Endothelial cell of umbilical vein (primary cell): ENCODE results near the gene PRPS1L1. TPM values are rescaled to one million over a fixed set of nuclear protein-coding genes. Genes with fewer than 3 reads are reported as not detected.

Experiments used
- BruUV-seq: library from RNA; stranded (reverse); fragments of 400-500 nt; replicated peaks from 2 replicates; lab custom pipeline; 2021; lab: Mats Ljungman, UMichigan
- CTCF ChIA-PET: fragments of 300-600, 350-600 bp; sonication (Branson Sonifier 250); formaldehyde crosslinking; loops from one replicate; lab custom pipeline; 2021; ENCODE audit warnings: antibody characterized with exemption, inconsistent platforms; lab: Charles Lee
- POLR2A ChIA-PET: fragments of 300-600, 350-600 bp; sonication (Branson Sonifier 250); formaldehyde crosslinking; loops from one replicate; lab custom pipeline; 2021; ENCODE audit warnings: antibody characterized with exemption, inconsistent platforms; lab: Charles Lee
- DNase-seq: peaks from one replicate; pipeline ENCODE4 v3.0.0-alpha.2; 2011; ENCODE audit warnings: low read depth, low spot score
- FAIRE-seq: peaks from 2 replicates; lab custom pipeline; 2011; peaks lifted over from hg19 to GRCh38; lab: Jason Lieb, UNC
- H2AFZ ChIP-seq: 2 replicates; pipeline ENCODE4 v1.6.0; 2012; ENCODE audit warnings: low read depth, low read length, control low read depth, inconsistent platforms
- H3K27ac ChIP-seq: 2 replicates; pipeline ENCODE4 v1.5.1; 2011; ENCODE audit warnings: low read depth, mild to moderate bottlenecking, control low read depth, low read length, moderate library complexity; ENCODE audit not compliant: insufficient read depth
- H3K27me3 ChIP-seq, 2 experiments: 2 replicates each; pipeline versions ENCODE4 v1.6.0 to v1.6.1; 2011; ENCODE audit warnings: low read length in 2 of 2, mixed read lengths in 1 of 2; ENCODE audit not compliant: control insufficient read depth in 2 of 2, insufficient read depth in 2 of 2
- H3K36me3 ChIP-seq, 2 experiments: 2 replicates in 1 of 2; 3 replicates in 1 of 2; pipeline ENCODE4 v1.5.1; 2011; ENCODE audit warnings: low read length in 2 of 2, mild to moderate bottlenecking in 1 of 2, moderate library complexity in 1 of 2; ENCODE audit not compliant: control insufficient read depth in 2 of 2, insufficient read depth in 2 of 2; ENCODE audit errors: extremely low read depth in 1 of 2
- H3K4me1 ChIP-seq: 3 replicates; pipeline ENCODE4 v1.5.1; 2011; ENCODE audit warnings: mild to moderate bottlenecking, low read length; ENCODE audit not compliant: control insufficient read depth, insufficient read depth; ENCODE audit errors: extremely low read depth
- H3K4me2 ChIP-seq: 2 replicates; pipeline ENCODE4 v1.6.1; 2011; ENCODE audit warnings: low read length, control low read depth, mixed read lengths; ENCODE audit not compliant: insufficient read depth
- H3K4me3 ChIP-seq, 3 experiments: fragments of 200-600 bp in 1 of 3; sonication (generic), shearing (Covaris generic) in 1 of 3; replicated peaks in 1 of 3; 2 replicates each; pipeline ENCODE4 v1.5.1; 2011 to 2016; ENCODE audit warnings: control low read depth in 3 of 3, low read length in 3 of 3, mild to moderate bottlenecking in 2 of 3, inconsistent platforms in 1 of 3, low read depth in 1 of 3, moderate library complexity in 1 of 3; ENCODE audit not compliant: insufficient read depth in 1 of 3
- H3K79me2 ChIP-seq: 2 replicates; pipeline ENCODE4 v1.6.0; 2012; ENCODE audit warnings: low read length, inconsistent platforms; ENCODE audit not compliant: control insufficient read depth, insufficient read depth
- H3K9ac ChIP-seq: replicated peaks from 2 replicates; pipeline ENCODE3; 2011; ENCODE audit warnings: low read length, control low read depth; ENCODE audit not compliant: insufficient read depth; ENCODE audit errors: extremely low read depth
- H3K9me1 ChIP-seq: replicated peaks from 3 replicates; pipeline ENCODE4 v1.6.0; 2011; ENCODE audit warnings: mild to moderate bottlenecking, low read length; ENCODE audit not compliant: control insufficient read depth, insufficient read depth; ENCODE audit errors: extremely low read depth
- H3K9me3 ChIP-seq: replicated peaks from 2 replicates; pipeline ENCODE4 v1.5.1; 2012; ENCODE audit warnings: low read length, inconsistent platforms; ENCODE audit not compliant: control insufficient read depth, insufficient read depth
- H4K20me1 ChIP-seq: replicated peaks from 2 replicates; pipeline ENCODE3; 2011; ENCODE audit warnings: mild to moderate bottlenecking, low read length; ENCODE audit not compliant: control insufficient read depth, insufficient read depth; ENCODE audit errors: extremely low read depth
- EZH2 ChIP-seq: IDR thresholded peaks from 2 replicates; pipeline ENCODE4 v1.6.1; 2012; ENCODE audit warnings: borderline replicate concordance, low read depth, mild to moderate bottlenecking, moderate library complexity, low read length, inconsistent platforms; ENCODE audit not compliant: severe bottlenecking
- FOS ChIP-seq: IDR thresholded peaks from 2 replicates; pipeline ENCODE4 v1.6.1; 2011; ENCODE audit warnings: mild to moderate bottlenecking, low read length, moderate library complexity, borderline replicate concordance; ENCODE audit not compliant: insufficient read depth
- GATA2 ChIP-seq: IDR thresholded peaks from 2 replicates; pipeline ENCODE4 v1.7.0; 2011; ENCODE audit warnings: low read depth, mild to moderate bottlenecking, moderate library complexity, mixed read lengths, low read length; ENCODE audit not compliant: insufficient read length, insufficient read depth
- MAX ChIP-seq: IDR thresholded peaks from 2 replicates; pipeline ENCODE4 v1.6.1; 2011; ENCODE audit not compliant: insufficient read depth, insufficient read length
- MYC ChIP-seq: IDR thresholded peaks from one replicate; pipeline ENCODE4 v1.6.1; 2011; ENCODE audit warnings: mild to moderate bottlenecking, low read depth, low read length
- dilution Hi-C: fragments of 300-500 bp; cut with MboI; formaldehyde crosslinking; loops from one replicate; pipeline ENCODE4 v1.15.0; 2019; ENCODE audit warnings: low sequenced_read_pairs; ENCODE audit not compliant: extremely low pct_ligation_motif_present
- intact Hi-C: fragments of 100-400 bp; cut with micrococcal nuclease; formaldehyde crosslinking; loops from one replicate; pipeline ENCODE4 v1.10.0; 2022
- polyA plus RNA-seq, 4 experiments: library from polyadenylated mRNA; depleted of rRNA in 3 of 4; stranded (reverse) in 3 of 4; unstranded in 1 of 4; fragments of >200 nt; gene quantifications; 2 replicates each; pipeline versions ENCODE4 v1.2.1 to v1.2.3, GENCODE V29; 2011 to 2012; ENCODE audit warnings: missing spikeins in 1 of 4
- total RNA-seq: library from RNA; stranded (reverse); gene quantifications from 2 replicates; pipeline ENCODE4 v1.2.3, GENCODE V29; 2021

The PRPS1L1 gene
- total and polyA plus RNA-seq, 2 donors (not counting 3 experiments of a cell fraction or from before 2014, with no cell fraction given) = not detected

DNA sequence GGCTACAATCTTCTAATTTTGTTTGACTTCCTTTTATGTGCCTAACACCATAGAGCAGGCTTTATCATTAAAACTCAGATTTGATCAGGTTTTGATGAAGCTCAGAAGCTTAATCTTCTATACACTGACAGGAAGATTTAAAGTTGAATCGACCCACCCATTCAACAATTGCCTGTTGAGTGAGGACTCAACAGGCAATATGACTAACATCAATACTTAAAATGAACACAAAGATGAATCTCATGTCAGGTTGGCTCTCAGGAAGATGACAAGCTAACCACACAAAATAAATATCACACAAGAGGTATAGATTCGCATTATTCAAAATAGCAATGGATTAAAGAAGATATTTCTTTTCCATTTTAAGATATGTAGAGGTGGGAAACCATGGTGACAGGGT lies 50.7 kb downstream of the PRPS1L1 start:
- H3K36me3 ChIP-seq = no peaks in the 10 kb centered on the region
- H3K27ac ChIP-seq = no peak overlapping the region
- DNase-seq = no peak
- H4K20me1 ChIP-seq = no peaks in the 10 kb centered on the region
- H3K4me1 ChIP-seq = no peaks in the 10 kb centered on the region
- H3K9me1 ChIP-seq = no peaks in the 10 kb centered on the region
- H3K4me3 ChIP-seq = no peak overlapping the region
- dilution Hi-C loops (no loop called here), intact Hi-C loops (no loop called here)
- no peak for FAIRE-seq
- POLR2A ChIA-PET = no interaction called here
- H3K9me3 ChIP-seq = no peaks in the 10 kb centered on the region
- no peak overlapping the region for H3K9ac ChIP-seq
- no peaks in the 10 kb centered on the region for H3K79me2 ChIP-seq
- TF ChIP-seq GATA2 (no peak), EZH2 (no peak), MYC (no peak), FOS (no peak), MAX (no peak)
- no peak overlapping the region for H2AFZ ChIP-seq
- no peak overlapping the region for H3K4me2 ChIP-seq
- H3K27me3 ChIP-seq = no peaks in the 10 kb centered on the region
- no TSS peak for BruUV-seq
- CTCF ChIA-PET = interaction anchor here (1.9 kb wide), 1 partner anchor 9 kb away, joined by 5 read pairs; no protein-coding TSS in a partner anchor

Other genes starting within 250 kb of the PRPS1L1 start
- gene SNX13, start 87.4 kb downstream of the PRPS1L1 start, total RNA-seq = 28.5 and 32.2 TPM in 2 replicates
- gene SNX13, start 87.4 kb downstream of the PRPS1L1 start, polyA plus RNA-seq = 4.5 and 6.1 TPM in 2 replicates